K562 (cell line): ENCODE data around the gene SLC3A2. TPM values are rescaled to one million over a fixed set of nuclear protein-coding genes. Genes with fewer than 3 reads are reported as not detected.

ENCODE experiments used
- HNRNPL ChIP-seq: fragments of 200-400 bp; formaldehyde crosslinking; IDR thresholded peaks from 2 replicates; pipeline ENCODE4 v1.6.1; 2017; ENCODE audit warnings: low read depth, mild to moderate bottlenecking, low read length
- KHSRP ChIP-seq: fragments of 450-650 bp; IDR thresholded peaks from 2 replicates; pipeline ENCODE4 v1.6.1; 2017
- NFIX ChIP-seq: fragments of 250-450 bp; sonication (Bioruptor Pico); IDR thresholded peaks from 2 replicates; pipeline ENCODE4 v1.4.0; 2020; ENCODE audit warnings: low read depth, mild to moderate bottlenecking, moderate library complexity
- PTBP1 ChIP-seq: fragments of 200-400 bp; formaldehyde crosslinking; IDR thresholded peaks from 2 replicates; pipeline ENCODE4 v1.6.1; 2017; ENCODE audit warnings: low read depth, low read length
- RAD21 ChIP-seq, 2 experiments: fragments of 250-450 bp in 1 of 2; fragments of 450-650 bp in 1 of 2; sonication (Bioruptor Pico) in 1 of 2; formaldehyde crosslinking in 1 of 2; IDR thresholded peaks in 1 of 2; conservative IDR thresholded peaks in 1 of 2; 2 replicates each; pipeline versions ENCODE4 v1.4.0 to v1.8.0; 2020 to 2022; ENCODE audit warnings: mild to moderate bottlenecking in 2 of 2, moderate library complexity in 1 of 2
- RAD51 ChIP-seq: fragments of 450-650 bp; IDR thresholded peaks from 2 replicates; pipeline ENCODE4 v1.7.1; 2016; ENCODE audit warnings: low read depth, mild to moderate bottlenecking, borderline replicate concordance
- RFX1 ChIP-seq: fragments of 450-650 bp; IDR thresholded peaks from 2 replicates; pipeline ENCODE4 v1.6.1; 2016; ENCODE audit warnings: mild to moderate bottlenecking, moderate library complexity
- SIRT6 ChIP-seq: IDR thresholded peaks from one replicate; pipeline ENCODE4 v1.6.1; 2012; ENCODE audit warnings: low read depth, mild to moderate bottlenecking, control low read depth, inconsistent platforms, low read length, moderate library complexity
- SMAD1 ChIP-seq: fragments of 150-350 bp; IDR thresholded peaks from 2 replicates; pipeline ENCODE4 v1.6.1; 2014; ENCODE audit warnings: low read length, low read depth; ENCODE audit not compliant: partially characterized antibody
- SREBF2 ChIP-seq: sonication (generic); formaldehyde crosslinking; IDR thresholded peaks from 2 replicates; pipeline ENCODE4 v1.4.0; 2020; ENCODE audit warnings: mild to moderate bottlenecking, missing genetic modification reagents
- TCF7 ChIP-seq: sonication (generic); IDR thresholded peaks from 2 replicates; pipeline ENCODE4 v1.6.1; 2016; ENCODE audit warnings: antibody characterized with exemption, borderline replicate concordance
- TEAD4 ChIP-seq, 2 experiments: sonication (generic) in 1 of 2; formaldehyde crosslinking in 1 of 2; IDR thresholded peaks; 2 replicates each; pipeline versions ENCODE4 v1.6.1 to v1.8.0; 2012 to 2022; ENCODE audit warnings: borderline replicate concordance in 1 of 2, inconsistent platforms in 1 of 2, low read length in 1 of 2, mild to moderate bottlenecking in 1 of 2, missing genetic modification reagents in 1 of 2
- ZNF347 ChIP-seq: fragments of 450-650 bp; formaldehyde crosslinking; IDR thresholded peaks from 2 replicates; pipeline ENCODE4 v1.4.0; 2020; ENCODE audit warnings: low read depth, mild to moderate bottlenecking, moderate library complexity
- polyA plus RNA-seq, 8 experiments: library from polyadenylated mRNA; depleted of rRNA in 4 of 8; stranded (reverse) in 5 of 8; unstranded in 3 of 8; fragments of >200 nt; fragmentation: Nextera tagmentation in 2 of 8; fragmentation: Illumina TruSeq in 1 of 8; extraction: Ambion mirVana in 2 of 8; extraction: Trizol in 1 of 8; gene quantifications; 2 replicates each; pipeline versions ENCODE4 v1.2.1 to v1.2.3, GENCODE V29; 2011 to 2014; ENCODE audit warnings: inconsistent platforms in 1 of 8, missing spikeins in 1 of 8
- total RNA-seq, 7 experiments: library from RNA; depleted of rRNA in 6 of 7; stranded (reverse); fragments of >200 nt in 6 of 7; fragmentation: Illumina TruSeq in 2 of 7; extraction: Trizol in 2 of 7; gene quantifications; 2 replicates each; pipeline versions ENCODE4 v1.2.1 to v1.2.3, GENCODE V29; 2011 to 2021; ENCODE audit warnings: low replicate concordance in 1 of 7
- TF ChIP-seq, protein P1 (sequence below): fragments of 450-650 bp; IDR thresholded peaks from 2 replicates; pipeline ENCODE4 v1.7.1; 2018; ENCODE audit warnings: mild to moderate bottlenecking, low read depth; ENCODE audit not compliant: partially characterized antibody
- TF ChIP-seq, protein P2 (sequence below): IDR thresholded peaks from 2 replicates; pipeline ENCODE4 v1.6.1; 2011; ENCODE audit not compliant: insufficient read length; ENCODE audit errors: extremely low read depth
- TF ChIP-seq, protein P3 (sequence below), 3 experiments: IDR thresholded peaks in 2 of 3; conservative IDR thresholded peaks in 1 of 3; 2 replicates each; pipeline ENCODE4 v1.5.1; 2011 to 2012; ENCODE audit warnings: low read length in 3 of 3, mild to moderate bottlenecking in 3 of 3, control low read depth in 2 of 3, improper control_type of control experiment in 1 of 3, inconsistent platforms in 1 of 3, low read depth in 1 of 3, mixed read lengths in 1 of 3, moderate library complexity in 1 of 3; ENCODE audit not compliant: insufficient read depth in 2 of 3
- TF ChIP-seq, protein P4 (sequence below): sonication (generic); formaldehyde crosslinking; IDR thresholded peaks from 2 replicates; pipeline ENCODE4 v1.8.0; 2023; ENCODE audit warnings: mild to moderate bottlenecking, missing genetic modification reagents

Gene SLC3A2
- total and polyA plus RNA-seq, 9 of the 15 experiments (the other 6 are each of a cell fraction or from before 2014, with no cell fraction given) = 20.0 to 296 (median 214) TPM

DNA sequence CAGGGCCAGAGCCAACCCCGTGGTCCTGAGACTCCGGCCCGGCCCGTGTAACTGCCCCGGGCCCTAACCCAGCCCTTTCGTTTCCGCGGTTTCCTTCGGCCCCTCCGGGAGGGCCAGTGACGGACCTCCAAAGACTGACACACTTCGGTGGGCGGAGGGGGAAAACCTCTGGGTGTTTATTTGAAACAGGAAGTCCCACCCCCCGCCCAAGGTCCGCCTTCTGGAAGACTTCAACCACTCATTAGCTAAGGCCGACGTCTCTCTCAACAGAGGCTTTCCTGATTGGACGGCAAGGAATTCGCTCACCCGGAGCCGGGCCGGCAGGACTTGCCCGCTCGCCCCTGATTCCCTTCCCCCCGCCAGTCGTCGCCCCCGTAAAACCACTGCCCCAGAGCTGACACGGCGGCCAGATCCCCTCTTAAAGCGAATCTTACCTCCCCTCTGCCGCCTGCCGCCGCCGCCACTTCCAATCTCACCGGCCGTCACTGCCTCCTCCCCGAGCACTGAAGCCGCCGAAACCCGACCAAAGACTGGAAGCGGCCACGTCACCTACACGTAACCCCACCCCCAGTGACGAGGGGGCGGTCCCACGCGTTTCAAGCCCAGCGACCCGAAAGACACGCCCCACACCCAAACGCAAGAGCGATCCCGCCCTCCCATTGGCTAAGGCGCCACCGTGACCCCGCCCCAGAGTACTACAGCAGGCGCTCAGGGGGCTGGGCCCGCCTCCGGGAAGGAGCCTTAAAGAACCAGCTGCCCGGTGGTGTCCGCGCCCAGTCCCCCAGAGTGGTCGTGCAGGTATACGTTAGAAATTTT is 49.0 kb upstream of the SLC3A2 start, which contains the start of gene STX5 (continued):
- TF ChIP-seq, protein P1, sequence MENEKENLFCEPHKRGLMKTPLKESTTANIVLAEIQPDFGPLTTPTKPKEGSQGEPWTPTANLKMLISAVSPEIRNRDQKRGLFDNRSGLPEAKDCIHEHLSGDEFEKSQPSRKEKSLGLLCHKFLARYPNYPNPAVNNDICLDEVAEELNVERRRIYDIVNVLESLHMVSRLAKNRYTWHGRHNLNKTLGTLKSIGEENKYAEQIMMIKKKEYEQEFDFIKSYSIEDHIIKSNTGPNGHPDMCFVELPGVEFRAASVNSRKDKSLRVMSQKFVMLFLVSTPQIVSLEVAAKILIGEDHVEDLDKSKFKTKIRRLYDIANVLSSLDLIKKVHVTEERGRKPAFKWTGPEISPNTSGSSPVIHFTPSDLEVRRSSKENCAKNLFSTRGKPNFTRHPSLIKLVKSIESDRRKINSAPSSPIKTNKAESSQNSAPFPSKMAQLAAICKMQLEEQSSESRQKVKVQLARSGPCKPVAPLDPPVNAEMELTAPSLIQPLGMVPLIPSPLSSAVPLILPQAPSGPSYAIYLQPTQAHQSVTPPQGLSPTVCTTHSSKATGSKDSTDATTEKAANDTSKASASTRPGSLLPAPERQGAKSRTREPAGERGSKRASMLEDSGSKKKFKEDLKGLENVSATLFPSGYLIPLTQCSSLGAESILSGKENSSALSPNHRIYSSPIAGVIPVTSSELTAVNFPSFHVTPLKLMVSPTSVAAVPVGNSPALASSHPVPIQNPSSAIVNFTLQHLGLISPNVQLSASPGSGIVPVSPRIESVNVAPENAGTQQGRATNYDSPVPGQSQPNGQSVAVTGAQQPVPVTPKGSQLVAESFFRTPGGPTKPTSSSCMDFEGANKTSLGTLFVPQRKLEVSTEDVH = peak; percentile 13
- TF ChIP-seq NFIX (CRISPR knock-in tag) = no peak
- TF ChIP-seq, protein P2, sequence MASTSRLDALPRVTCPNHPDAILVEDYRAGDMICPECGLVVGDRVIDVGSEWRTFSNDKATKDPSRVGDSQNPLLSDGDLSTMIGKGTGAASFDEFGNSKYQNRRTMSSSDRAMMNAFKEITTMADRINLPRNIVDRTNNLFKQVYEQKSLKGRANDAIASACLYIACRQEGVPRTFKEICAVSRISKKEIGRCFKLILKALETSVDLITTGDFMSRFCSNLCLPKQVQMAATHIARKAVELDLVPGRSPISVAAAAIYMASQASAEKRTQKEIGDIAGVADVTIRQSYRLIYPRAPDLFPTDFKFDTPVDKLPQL = no peak
- TF ChIP-seq TCF7 = no peak
- no peak for TF ChIP-seq ZNF347
- TF ChIP-seq, protein P3, sequence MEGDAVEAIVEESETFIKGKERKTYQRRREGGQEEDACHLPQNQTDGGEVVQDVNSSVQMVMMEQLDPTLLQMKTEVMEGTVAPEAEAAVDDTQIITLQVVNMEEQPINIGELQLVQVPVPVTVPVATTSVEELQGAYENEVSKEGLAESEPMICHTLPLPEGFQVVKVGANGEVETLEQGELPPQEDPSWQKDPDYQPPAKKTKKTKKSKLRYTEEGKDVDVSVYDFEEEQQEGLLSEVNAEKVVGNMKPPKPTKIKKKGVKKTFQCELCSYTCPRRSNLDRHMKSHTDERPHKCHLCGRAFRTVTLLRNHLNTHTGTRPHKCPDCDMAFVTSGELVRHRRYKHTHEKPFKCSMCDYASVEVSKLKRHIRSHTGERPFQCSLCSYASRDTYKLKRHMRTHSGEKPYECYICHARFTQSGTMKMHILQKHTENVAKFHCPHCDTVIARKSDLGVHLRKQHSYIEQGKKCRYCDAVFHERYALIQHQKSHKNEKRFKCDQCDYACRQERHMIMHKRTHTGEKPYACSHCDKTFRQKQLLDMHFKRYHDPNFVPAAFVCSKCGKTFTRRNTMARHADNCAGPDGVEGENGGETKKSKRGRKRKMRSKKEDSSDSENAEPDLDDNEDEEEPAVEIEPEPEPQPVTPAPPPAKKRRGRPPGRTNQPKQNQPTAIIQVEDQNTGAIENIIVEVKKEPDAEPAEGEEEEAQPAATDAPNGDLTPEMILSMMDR (IDR thresholded peaks at IDR 0.05 in 2 of 3, conservative IDR thresholded peaks at IDR 0.05 in 1 of 3; ENCODE audit: insufficient read depth in 2 of 3, low read depth in 1 of 3, low read length in 3 of 3) = no peak
- peak; percentile 72 for TF ChIP-seq KHSRP
- TF ChIP-seq HNRNPL = no peak
- peak; percentile 35; the same call in 1 of the 2 replicates for TF ChIP-seq RAD51
- TF ChIP-seq, protein P4, sequence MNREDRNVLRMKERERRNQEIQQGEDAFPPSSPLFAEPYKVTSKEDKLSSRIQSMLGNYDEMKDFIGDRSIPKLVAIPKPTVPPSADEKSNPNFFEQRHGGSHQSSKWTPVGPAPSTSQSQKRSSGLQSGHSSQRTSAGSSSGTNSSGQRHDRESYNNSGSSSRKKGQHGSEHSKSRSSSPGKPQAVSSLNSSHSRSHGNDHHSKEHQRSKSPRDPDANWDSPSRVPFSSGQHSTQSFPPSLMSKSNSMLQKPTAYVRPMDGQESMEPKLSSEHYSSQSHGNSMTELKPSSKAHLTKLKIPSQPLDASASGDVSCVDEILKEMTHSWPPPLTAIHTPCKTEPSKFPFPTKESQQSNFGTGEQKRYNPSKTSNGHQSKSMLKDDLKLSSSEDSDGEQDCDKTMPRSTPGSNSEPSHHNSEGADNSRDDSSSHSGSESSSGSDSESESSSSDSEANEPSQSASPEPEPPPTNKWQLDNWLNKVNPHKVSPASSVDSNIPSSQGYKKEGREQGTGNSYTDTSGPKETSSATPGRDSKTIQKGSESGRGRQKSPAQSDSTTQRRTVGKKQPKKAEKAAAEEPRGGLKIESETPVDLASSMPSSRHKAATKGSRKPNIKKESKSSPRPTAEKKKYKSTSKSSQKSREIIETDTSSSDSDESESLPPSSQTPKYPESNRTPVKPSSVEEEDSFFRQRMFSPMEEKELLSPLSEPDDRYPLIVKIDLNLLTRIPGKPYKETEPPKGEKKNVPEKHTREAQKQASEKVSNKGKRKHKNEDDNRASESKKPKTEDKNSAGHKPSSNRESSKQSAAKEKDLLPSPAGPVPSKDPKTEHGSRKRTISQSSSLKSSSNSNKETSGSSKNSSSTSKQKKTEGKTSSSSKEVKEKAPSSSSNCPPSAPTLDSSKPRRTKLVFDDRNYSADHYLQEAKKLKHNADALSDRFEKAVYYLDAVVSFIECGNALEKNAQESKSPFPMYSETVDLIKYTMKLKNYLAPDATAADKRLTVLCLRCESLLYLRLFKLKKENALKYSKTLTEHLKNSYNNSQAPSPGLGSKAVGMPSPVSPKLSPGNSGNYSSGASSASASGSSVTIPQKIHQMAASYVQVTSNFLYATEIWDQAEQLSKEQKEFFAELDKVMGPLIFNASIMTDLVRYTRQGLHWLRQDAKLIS (CRISPR knock-in tag) = peak; percentile 92
- TF ChIP-seq SIRT6 = no peak
- TF ChIP-seq PTBP1 = no peak
- TF ChIP-seq RAD21 (CRISPR knock-in tag; conservative IDR thresholded peaks at IDR 0.05 in 1 of 2, IDR thresholded peaks at IDR 0.05 in 1 of 2) = no peak
- no peak for TF ChIP-seq TEAD4 (IDR thresholded peaks at IDR 0.05; ENCODE audit: low read length)
- no peak for TF ChIP-seq TEAD4 (CRISPR knock-in tag; IDR thresholded peaks at IDR 0.05; ENCODE audit: borderline replicate concordance)
- no peak for TF ChIP-seq RFX1
- TF ChIP-seq SREBF2 (CRISPR knock-in tag) = no peak
- peak; percentile 17 for TF ChIP-seq SMAD1
